H9 (cell line): ENCODE data around the gene SNX32. TPM values are rescaled to one million over a fixed set of nuclear protein-coding genes. Genes with fewer than 3 reads are reported as not detected.
A peak's percentile ranks its signal among the peaks of the same experiment; 100 is the strongest.

Experiments used
- DNase-seq: peaks from one replicate; pipeline ENCODE4 v3.0.0-alpha.2; 2017
- H2AFZ ChIP-seq: one replicate; pipeline ENCODE4 v1.6.1; 2013; ENCODE audit warnings: mild to moderate bottlenecking, low read length, control low read depth, moderate library complexity
- H2AK5ac ChIP-seq: 2 replicates; pipeline ENCODE4 v1.6.1; 2013; ENCODE audit warnings: low read length, control low read depth, mixed read lengths; ENCODE audit not compliant: insufficient read length
- H2BK120ac ChIP-seq: one replicate; pipeline ENCODE4 v1.6.1; 2013; ENCODE audit warnings: low read depth, mild to moderate bottlenecking, low read length, control low read depth, inconsistent platforms; ENCODE audit not compliant: poor library complexity, severe bottlenecking
- H2BK12ac ChIP-seq: 2 replicates; pipeline ENCODE4 v1.6.1; 2013; ENCODE audit warnings: low read length, control low read depth, mixed read lengths, low read depth; ENCODE audit not compliant: insufficient read length
- H2BK15ac ChIP-seq: 2 replicates; pipeline ENCODE4 v1.6.1; 2013; ENCODE audit warnings: low read depth, low read length, control low read depth
- H2BK20ac ChIP-seq: one replicate; pipeline ENCODE4 v1.6.1; 2013; ENCODE audit warnings: low read depth, mild to moderate bottlenecking, low read length, control low read depth, inconsistent platforms; ENCODE audit not compliant: poor library complexity, severe bottlenecking
- H2BK5ac ChIP-seq: 2 replicates; pipeline ENCODE4 v1.6.1; 2013; ENCODE audit warnings: low read length, control low read depth, mixed read lengths; ENCODE audit not compliant: insufficient read length
- H3K14ac ChIP-seq: 2 replicates; pipeline ENCODE4 v1.6.1; 2013; ENCODE audit warnings: low read length, control low read depth; ENCODE audit not compliant: insufficient read depth
- H3K18ac ChIP-seq: 2 replicates; pipeline ENCODE4 v1.6.1; 2013; ENCODE audit warnings: low read depth, mild to moderate bottlenecking, mixed read lengths, low read length, control low read depth; ENCODE audit not compliant: insufficient read length
- H3K23ac ChIP-seq: 2 replicates; pipeline ENCODE4 v1.6.1; 2013; ENCODE audit warnings: low read length, control low read depth, mixed read lengths, low read depth; ENCODE audit not compliant: insufficient read length
- H3K23me2 ChIP-seq: 2 replicates; pipeline ENCODE4 v1.6.1; 2013; ENCODE audit warnings: low read depth, mild to moderate bottlenecking, mixed read lengths, low read length, control low read depth; ENCODE audit not compliant: insufficient read length, poor library complexity, severe bottlenecking
- H3K27ac ChIP-seq: 2 replicates; pipeline ENCODE4 v1.5.1; 2013; ENCODE audit warnings: low read length, control low read depth, mixed read lengths, low read depth; ENCODE audit not compliant: insufficient read length
- H3K27me3 ChIP-seq: 2 replicates; pipeline ENCODE4 v1.6.1; 2013; ENCODE audit warnings: low read length, control low read depth, inconsistent platforms; ENCODE audit not compliant: insufficient read depth
- H3K4ac ChIP-seq: 2 replicates; pipeline ENCODE4 v1.6.1; 2013; ENCODE audit warnings: low read depth, mild to moderate bottlenecking, control low read depth, inconsistent platforms, low read length, moderate library complexity
- H3K4me1 ChIP-seq: 2 replicates; pipeline ENCODE4 v1.6.1; 2013; ENCODE audit warnings: low read length, control low read depth, inconsistent platforms; ENCODE audit not compliant: insufficient read depth
- H3K4me2 ChIP-seq: 2 replicates; pipeline ENCODE4 v1.6.1; 2013; ENCODE audit warnings: low read length, control low read depth, mixed read lengths; ENCODE audit not compliant: insufficient read length, insufficient read depth
- H3K56ac ChIP-seq: 2 replicates; pipeline ENCODE4 v1.6.1; 2013; ENCODE audit warnings: low read depth, mild to moderate bottlenecking, mixed read lengths, low read length, control low read depth; ENCODE audit not compliant: insufficient read length
- H3K79me1 ChIP-seq: 2 replicates; pipeline ENCODE4 v1.6.1; 2013; ENCODE audit warnings: low read depth, mild to moderate bottlenecking, moderate library complexity, low read length, control low read depth, inconsistent platforms; ENCODE audit not compliant: insufficient read depth, poor library complexity, severe bottlenecking
- H3K79me2 ChIP-seq: 2 replicates; pipeline ENCODE4 v1.6.1; 2013; ENCODE audit warnings: low read length, control low read depth, inconsistent platforms; ENCODE audit not compliant: insufficient read depth
- H3K9ac ChIP-seq: 2 replicates; pipeline ENCODE4 v1.6.1; 2013; ENCODE audit warnings: low read length, control low read depth, mixed read lengths; ENCODE audit not compliant: insufficient read length; ENCODE audit errors: extremely low read depth
- H3K9me3 ChIP-seq: one replicate; pipeline ENCODE4 v1.6.1; 2013; ENCODE audit warnings: low read depth, low read length, inconsistent platforms; ENCODE audit not compliant: control insufficient read depth
- H3T11ph ChIP-seq: one replicate; pipeline ENCODE4 v1.6.1; 2013; ENCODE audit warnings: mild to moderate bottlenecking, low read length, control low read depth, inconsistent platforms
- H4K20me1 ChIP-seq: one replicate; pipeline ENCODE4 v1.6.1; 2013; ENCODE audit not compliant: control insufficient read depth, insufficient read length, insufficient read depth
- H4K5ac ChIP-seq: 2 replicates; pipeline ENCODE4 v1.6.1; 2013; ENCODE audit warnings: low read depth, mild to moderate bottlenecking, mixed read lengths, low read length, control low read depth; ENCODE audit not compliant: insufficient read length
- H4K8ac ChIP-seq: replicated peaks from 2 replicates; pipeline ENCODE4 v1.6.1; 2013; ENCODE audit warnings: low read length, control low read depth, mixed read lengths, low read depth; ENCODE audit not compliant: insufficient read length
- H4K91ac ChIP-seq: 2 replicates; pipeline ENCODE4 v1.6.1; 2013; ENCODE audit warnings: low read depth, mild to moderate bottlenecking, moderate library complexity, mixed read lengths, low read length, control low read depth; ENCODE audit not compliant: insufficient read length
- H3K27ac Mint-ChIP-seq, 3 experiments: 2 replicates in 2 of 3; 3 replicates in 1 of 3; pipeline ENCODE4 v1.8.0; 2020 to 2021; ENCODE audit warnings: mixed read lengths in 3 of 3, mild to moderate bottlenecking in 1 of 3, moderate library complexity in 1 of 3
- H3K27me3 Mint-ChIP-seq: 2 replicates; pipeline ENCODE4 v1.8.0; 2021; ENCODE audit warnings: low read depth, mild to moderate bottlenecking, moderate library complexity, mixed read lengths
- H3K36me3 Mint-ChIP-seq, 3 experiments: 2 replicates in 2 of 3; 3 replicates in 1 of 3; pipeline ENCODE4 v1.8.0; 2020 to 2021; ENCODE audit warnings: low read depth in 3 of 3, mixed read lengths in 3 of 3; ENCODE audit not compliant: insufficient read depth in 1 of 3
- H3K4me1 Mint-ChIP-seq, 2 experiments: 2 replicates each; pipeline ENCODE4 v1.8.0; 2020; ENCODE audit warnings: mixed read lengths in 2 of 2
- H3K4me3 Mint-ChIP-seq, 2 experiments: 2 replicates in 1 of 2; 3 replicates in 1 of 2; pipeline ENCODE4 v1.8.0; 2020 to 2021; ENCODE audit warnings: mild to moderate bottlenecking in 2 of 2, mixed read lengths in 2 of 2, moderate library complexity in 1 of 2
- H3K9me3 Mint-ChIP-seq, 2 experiments: 2 replicates in 1 of 2; 3 replicates in 1 of 2; pipeline ENCODE4 v1.8.0; 2020; ENCODE audit warnings: mild to moderate bottlenecking in 2 of 2, mixed read lengths in 2 of 2, moderate library complexity in 1 of 2
- CTCF ChIP-seq: fragments of 200-600 bp; sonication (generic); conservative IDR thresholded peaks from 3 replicates; pipeline ENCODE4 v1.8.0; 2021; ENCODE audit warnings: antibody characterized with exemption, mild to moderate bottlenecking
- WGBS: extraction: QIAGEN DNeasy Blood & Tissue Kit; methylation state at CpG from one replicate; pipeline ENCODE4 v1.1.7; 2013; ENCODE audit warnings: missing lambda C conversion rate, low lambda C conversion rate, mixed read lengths; ENCODE audit not compliant: insufficient read length; ENCODE audit errors: extremely low coverage; 5-methylcytosine and 5-hydroxymethylcytosine counted together
- total RNA-seq: library from RNA; stranded (reverse); gene quantifications from 2 replicates; pipeline ENCODE4 v1.2.1, GENCODE V29; 2021

SNX32 gene
- total RNA-seq, 1 experiment from 2014 or later, result 1.2 TPM

GRCh38 chr11:65883786-65884715 is 50.3 kb downstream of the SNX32 start:
- H3K9me3 Mint-ChIP-seq, result peaks cover 0 to under 1% of the 10 kb centered on the region in 2 experiments; a peak in 1 of 5 replicates
- Histone ChIP-seq H3K9me3 (no peaks in the 10 kb centered on the region), H3K79me2 (no peaks in the 10 kb centered on the region), H4K8ac (no peak overlapping the region), H2AK5ac (no peak overlapping the region), H3K4me1 (peaks cover 2% of the 10 kb centered on the region; the same call in 1 of the 2 replicates), H4K91ac (no peak overlapping the region), H2BK5ac (no peak overlapping the region), H3K23me2 (peaks cover 6% of the 10 kb centered on the region), H3K9ac (no peak overlapping the region), H3K4me2 (no peak overlapping the region), H3K27me3 (no peaks in the 10 kb centered on the region), H3T11ph (no peak overlapping the region), H4K5ac (no peak overlapping the region), H3K14ac (no peak overlapping the region), H2BK15ac (no peak overlapping the region), H2BK120ac (no peak overlapping the region), H2AFZ (no peak overlapping the region), H3K4ac (no peak overlapping the region), H3K79me1 (no peaks in the 10 kb centered on the region), H2BK20ac (no peak overlapping the region), H3K18ac (no peak overlapping the region), H2BK12ac (no peak overlapping the region), H3K56ac (no peak overlapping the region), H3K27ac (no peak overlapping the region), H4K20me1 (no peaks in the 10 kb centered on the region), H3K23ac (no peak overlapping the region)
- TF ChIP-seq CTCF, result no peak
- H3K4me1 Mint-ChIP-seq, result peaks cover 12 to 25% of the 10 kb centered on the region in 2 experiments
- no peak for DNase-seq
- H3K27ac Mint-ChIP-seq, result no peak overlapping the region; a peak in 1 of 7 replicates
- peaks cover 35 to 58% (median 55%) of the 10 kb centered on the region in 3 experiments for H3K36me3 Mint-ChIP-seq
- no CpG with 5 or more reads among the region's 28 CpGs for WGBS
- H3K4me3 Mint-ChIP-seq, result peak overlapping the region in 1 of 2 experiments; percentile 21; a peak in 2 of 5 replicates
- peaks cover 4% of the 10 kb centered on the region for H3K27me3 Mint-ChIP-seq
